CD4-positive, alpha-beta T cell (primary cell): ENCODE measurements around the gene PDE4B. TPM values are rescaled to one million over a fixed set of nuclear protein-coding genes. Genes with fewer than 3 reads are reported as not detected.

Experiments used
- ATAC-seq: fragments of 200-7000 bp; cut with Tn5 transposase; one replicate; pipeline ENCODE4 v1.10.0; 2022; ENCODE audit warnings: mild to moderate bottlenecking; ENCODE audit not compliant: poor library complexity
- CTCF ChIA-PET: fragments of 350-600 bp; sonication (Branson Sonifier 250); formaldehyde crosslinking; loops from one replicate; lab custom pipeline; 2021; ENCODE audit warnings: antibody characterized with exemption, inconsistent platforms; lab: Charles Lee
- POLR2A ChIA-PET: fragments of 350-600 bp; sonication (Branson Sonifier 250); formaldehyde crosslinking; loops from one replicate; lab custom pipeline; 2021; ENCODE audit warnings: antibody characterized with exemption, inconsistent platforms; lab: Charles Lee
- DNase-seq, 14 experiments: peaks; one replicate each; pipeline ENCODE4 v3.0.0-alpha.2; 2013 to 2020; ENCODE audit warnings: mixed read lengths in 2 of 14
- H3K27ac ChIP-seq, 2 donors: one replicate each; pipeline versions ENCODE4 v1.5.1 to v1.7.0; 2013; ENCODE audit warnings: low read length in 2 of 2, low read depth in 1 of 2, mild to moderate bottlenecking in 1 of 2
- H3K27me3 ChIP-seq, 2 experiments: 1 replicate in 1 of 2; 2 replicates in 1 of 2; pipeline versions ENCODE4 v1.6.1 to v1.7.0; 2013; ENCODE audit warnings: low read length in 2 of 2, control low read depth in 1 of 2, mild to moderate bottlenecking in 1 of 2, moderate library complexity in 1 of 2; ENCODE audit not compliant: insufficient read depth in 2 of 2, control insufficient read depth in 1 of 2
- H3K36me3 ChIP-seq: one replicate; pipeline ENCODE4 v1.6.1; 2013; ENCODE audit warnings: low read length, control low read depth; ENCODE audit not compliant: insufficient read depth
- H3K4me1 ChIP-seq: one replicate; pipeline ENCODE4 v1.6.1; 2013; ENCODE audit warnings: low read length, control low read depth; ENCODE audit not compliant: insufficient read depth
- H3K4me3 ChIP-seq: one replicate; pipeline ENCODE4 v1.5.1; 2013; ENCODE audit warnings: mild to moderate bottlenecking, low read length, moderate library complexity
- H3K9me3 ChIP-seq, 2 experiments: 1 replicate in 1 of 2; 2 replicates in 1 of 2; pipeline versions ENCODE4 v1.6.1 to v1.7.0; 2013; ENCODE audit warnings: low read length in 2 of 2, mild to moderate bottlenecking in 2 of 2, control low read depth in 1 of 2, moderate library complexity in 1 of 2; ENCODE audit not compliant: control insufficient read depth in 1 of 2, insufficient read depth in 1 of 2
- H3K27ac Mint-ChIP-seq: one replicate; pipeline ENCODE4 v1.8.0; 2020; ENCODE audit warnings: mixed read lengths
- H3K27me3 Mint-ChIP-seq: one replicate; pipeline ENCODE4 v1.8.0; 2021; ENCODE audit warnings: mixed read lengths
- H3K36me3 Mint-ChIP-seq: one replicate; pipeline ENCODE4 v1.8.0; 2021; ENCODE audit warnings: low read depth, mixed read lengths
- H3K4me1 Mint-ChIP-seq: one replicate; pipeline ENCODE4 v1.8.0; 2021; ENCODE audit warnings: low read depth, mixed read lengths
- H3K4me3 Mint-ChIP-seq: one replicate; pipeline ENCODE4 v1.8.0; 2020; ENCODE audit warnings: mild to moderate bottlenecking, mixed read lengths
- H3K9me3 Mint-ChIP-seq: one replicate; pipeline ENCODE4 v1.8.0; 2020; ENCODE audit warnings: mixed read lengths
- intact Hi-C, 2 experiments: fragments of 100-400 bp; cut with DNase I in 1 of 2; cut with micrococcal nuclease in 1 of 2; formaldehyde crosslinking; loops; one replicate each; pipeline versions ENCODE4 v1.15.1 to v1.9.0; 2023 to 2025; cut with DNase I, micrococcal nuclease
- total RNA-seq, 174 experiments: library from RNA in 2 of 174; stranded (reverse) in 2 of 174; gene quantifications; one replicate each; pipeline ENCODE4 v1.2.3 and lab custom pipeline; 2021 to 2026
- TF ChIP-seq, protein P1 (sequence below): fragments of 200-600 bp; IDR thresholded peaks from one replicate; pipeline ENCODE4 v1.8.0; 2022; ENCODE audit warnings: antibody characterized with exemption, mild to moderate bottlenecking

Gene PDE4B
- total RNA-seq, 2 experiments from 2014 or later = 155 to 159 TPM

- H3K9me3 ChIP-seq = no peaks in the 10 kb centered on the region
- H3K36me3 ChIP-seq = no peaks in the 10 kb centered on the region
- no peaks in the 10 kb centered on the region for H3K27me3 ChIP-seq
- no peak overlapping the region for H3K27ac Mint-ChIP-seq
- no peaks in the 10 kb centered on the region for H3K36me3 Mint-ChIP-seq
- no peak for DNase-seq
- intact Hi-C loops = loop anchor here in 1 of 2 experiments (10.0 kb wide), 1 partner anchor 570 kb away; no protein-coding TSS in a partner anchor
- ChIA-PET CTCF (interaction anchor here (1.2 to 18.2 kb wide), 2 partner anchors 9 to 190 kb away, joined by 4 to 172 read pairs; no protein-coding TSS in a partner anchor), POLR2A (interaction anchor here (1.1 to 1.8 kb wide), 3 partner anchors 28 to 191 kb away, joined by 3 to 9 read pairs (median 4); no protein-coding TSS in a partner anchor)
- TF ChIP-seq, protein P1, sequence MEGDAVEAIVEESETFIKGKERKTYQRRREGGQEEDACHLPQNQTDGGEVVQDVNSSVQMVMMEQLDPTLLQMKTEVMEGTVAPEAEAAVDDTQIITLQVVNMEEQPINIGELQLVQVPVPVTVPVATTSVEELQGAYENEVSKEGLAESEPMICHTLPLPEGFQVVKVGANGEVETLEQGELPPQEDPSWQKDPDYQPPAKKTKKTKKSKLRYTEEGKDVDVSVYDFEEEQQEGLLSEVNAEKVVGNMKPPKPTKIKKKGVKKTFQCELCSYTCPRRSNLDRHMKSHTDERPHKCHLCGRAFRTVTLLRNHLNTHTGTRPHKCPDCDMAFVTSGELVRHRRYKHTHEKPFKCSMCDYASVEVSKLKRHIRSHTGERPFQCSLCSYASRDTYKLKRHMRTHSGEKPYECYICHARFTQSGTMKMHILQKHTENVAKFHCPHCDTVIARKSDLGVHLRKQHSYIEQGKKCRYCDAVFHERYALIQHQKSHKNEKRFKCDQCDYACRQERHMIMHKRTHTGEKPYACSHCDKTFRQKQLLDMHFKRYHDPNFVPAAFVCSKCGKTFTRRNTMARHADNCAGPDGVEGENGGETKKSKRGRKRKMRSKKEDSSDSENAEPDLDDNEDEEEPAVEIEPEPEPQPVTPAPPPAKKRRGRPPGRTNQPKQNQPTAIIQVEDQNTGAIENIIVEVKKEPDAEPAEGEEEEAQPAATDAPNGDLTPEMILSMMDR = no peak
- no peak overlapping the region for H3K4me3 ChIP-seq
- no peak for ATAC-seq
- no peaks in the 10 kb centered on the region for H3K27me3 Mint-ChIP-seq
- peaks cover 15% of the 10 kb centered on the region for H3K4me1 Mint-ChIP-seq
- no peak overlapping the region for H3K27ac ChIP-seq
- H3K9me3 Mint-ChIP-seq = no peaks in the 10 kb centered on the region
- H3K4me1 ChIP-seq = peaks cover 3% of the 10 kb centered on the region
- no peak overlapping the region for H3K4me3 Mint-ChIP-seq
These were observed 462.1 kb downstream of the PDE4B start for GRCh38 chr1:66254785-66255184.

DNA sequence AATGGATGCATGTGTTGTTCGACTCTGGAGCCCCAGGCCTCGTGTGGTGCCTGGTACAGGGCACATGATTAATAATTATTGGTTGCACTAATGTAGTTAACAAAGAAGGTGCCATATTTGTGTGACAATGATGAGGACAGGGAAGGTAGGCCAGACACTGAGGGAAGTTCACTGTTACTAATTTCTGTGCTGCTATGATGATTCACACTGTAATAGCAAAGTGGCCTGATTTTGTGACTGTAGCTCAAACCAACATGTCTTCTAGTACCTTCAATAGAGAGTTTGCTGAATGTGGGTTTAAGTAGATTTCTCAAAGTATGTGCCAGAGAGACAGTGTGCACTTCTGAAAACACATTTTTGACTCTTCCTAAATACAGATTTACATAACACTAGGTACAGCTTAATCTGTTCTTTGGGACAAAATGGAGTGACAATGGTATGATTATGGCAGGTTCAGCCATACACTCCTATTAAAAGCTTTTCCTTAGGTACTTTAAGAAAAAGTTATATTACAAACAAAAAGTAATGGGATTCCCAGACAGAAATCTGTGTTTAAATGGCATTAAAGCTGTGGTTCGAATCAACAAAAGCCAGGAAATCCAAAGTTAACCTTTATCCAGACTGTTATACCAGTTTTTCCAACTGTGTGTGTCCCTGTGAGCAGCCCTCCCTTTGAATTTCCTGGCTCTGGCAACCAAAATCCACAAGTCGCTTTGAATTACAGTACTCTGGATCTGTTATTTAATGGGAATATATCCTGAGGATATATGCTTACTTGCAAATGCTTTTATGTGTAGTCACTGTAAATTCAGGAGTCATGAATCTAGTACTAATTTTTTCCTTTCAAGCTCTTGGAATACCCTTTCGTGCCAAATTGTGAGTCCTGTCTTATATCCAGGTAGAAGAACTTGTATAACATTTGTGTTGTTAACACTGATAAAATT is 464.2 kb downstream of the PDE4B start:
- H3K4me1 ChIP-seq = peaks cover 9% of the 10 kb centered on the region
- no peak overlapping the region for H3K27ac Mint-ChIP-seq
- no peaks in the 10 kb centered on the region for H3K36me3 Mint-ChIP-seq
- H3K27me3 Mint-ChIP-seq = no peaks in the 10 kb centered on the region
- TF ChIP-seq, protein P1 = no peak
- H3K9me3 Mint-ChIP-seq = no peaks in the 10 kb centered on the region
- no peak overlapping the region for H3K27ac ChIP-seq
- no peak overlapping the region for H3K4me3 ChIP-seq
- peaks cover 35% of the 10 kb centered on the region for H3K4me1 Mint-ChIP-seq
- no peak for ATAC-seq
- intact Hi-C loops = loop anchor here in 1 of 2 experiments (10.0 kb wide), 1 partner anchor 572 kb away; no protein-coding TSS in a partner anchor
- DNase-seq = no peak
- no peaks in the 10 kb centered on the region for H3K36me3 ChIP-seq
- POLR2A ChIA-PET = interaction anchor here (0.6 to 1.2 kb wide), 4 partner anchors 9 to 189 kb away, joined by 3 read pairs; no protein-coding TSS in a partner anchor
- no peaks in the 10 kb centered on the region for H3K27me3 ChIP-seq
- no peaks in the 10 kb centered on the region for H3K9me3 ChIP-seq
- CTCF ChIA-PET = interaction anchor here (0.9 to 18.2 kb wide), 5 partner anchors 15 to 193 kb away, joined by 3 to 172 read pairs (median 8); no protein-coding TSS in a partner anchor
- no peak overlapping the region for H3K4me3 Mint-ChIP-seq

- POLR2A ChIA-PET = interaction anchor here (1.1 kb wide), 2 partner anchors 76 to 187 kb away, joined by 3 read pairs; no protein-coding TSS in a partner anchor
- H3K4me3 Mint-ChIP-seq = no peak overlapping the region
- no peak for DNase-seq
- H3K4me1 ChIP-seq = peaks cover 9% of the 10 kb centered on the region
- no peaks in the 10 kb centered on the region for H3K27me3 ChIP-seq
- TF ChIP-seq, protein P1 = no peak
- H3K9me3 ChIP-seq = no peaks in the 10 kb centered on the region
- no peak overlapping the region for H3K27ac ChIP-seq
- peaks cover 35% of the 10 kb centered on the region for H3K4me1 Mint-ChIP-seq
- H3K36me3 Mint-ChIP-seq = no peaks in the 10 kb centered on the region
- H3K27ac Mint-ChIP-seq = no peak overlapping the region
- no peak for ATAC-seq
- no peak overlapping the region for H3K4me3 ChIP-seq
- intact Hi-C loops = loop anchor here in 1 of 2 experiments (10.0 kb wide), 1 partner anchor 574 kb away; no protein-coding TSS in a partner anchor
- H3K27me3 Mint-ChIP-seq = no peaks in the 10 kb centered on the region
- CTCF ChIA-PET = interaction anchor here (0.8 to 18.2 kb wide), 3 partner anchors 24 to 197 kb away, joined by 3 to 172 read pairs (median 4); no protein-coding TSS in a partner anchor
- H3K36me3 ChIP-seq = no peaks in the 10 kb centered on the region
- no peaks in the 10 kb centered on the region for H3K9me3 Mint-ChIP-seq
These were observed 465.9 kb downstream of the PDE4B start for GRCh38 chr1:66258404-66259105.
